ENCODE results near the gene RHBDD2. TPM values are rescaled to one million over a fixed set of nuclear protein-coding genes. Genes with fewer than 3 reads are reported as not detected.
"Not testable (repeated sequence)": the region's sequence is repeated elsewhere in the genome, so short reads cannot be mapped to it uniquely, and the experiment has no call there.

RHBDD2 gene
- total RNA-seq, 1 donor from 2014 or later: 34.1 TPM

- no peak overlapping the region for H3K4me3 ChIP-seq
- no peak overlapping the region for H3K27ac ChIP-seq
- DNase-seq (ENCODE audit: extremely low spot score in 2 of 2): no peak
- H3K4me1 ChIP-seq: peaks cover 28% of the 10 kb centered on the region
- no peaks in the 10 kb centered on the region for H3K27me3 ChIP-seq
- H3K9me3 ChIP-seq: no peaks in the 10 kb centered on the region
- TF ChIP-seq POLR2A (IDR thresholded peaks at IDR 0.05) (no peak), CTCF (IDR thresholded peaks at IDR 0.05) (no peak), POLR2AphosphoS5 (IDR thresholded peaks at IDR 0.05; ENCODE audit: insufficient read depth in 1 of 2, low read depth in 1 of 2) (no peak)
- H3K36me3 ChIP-seq: peaks cover 0 to 25% of the 10 kb centered on the region in 2 donors
- intact Hi-C loops (cut with DNase I): no loop called here
Measured at GRCh38 chr7:75889826-75890225, 11.0 kb downstream of the RHBDD2 start.

- H3K4me1 ChIP-seq: peaks cover 28% of the 10 kb centered on the region
- DNase-seq (ENCODE audit: extremely low spot score in 2 of 2); H3K27ac ChIP-seq; H3K9me3 ChIP-seq; intact Hi-C loops (cut with DNase I); H3K4me3 ChIP-seq; H3K27me3 ChIP-seq: not testable (repeated sequence)
- peaks cover 0 to 11% of the 10 kb centered on the region in 2 donors for H3K36me3 ChIP-seq
Measured at GRCh38 chr7:75891237-75891636, 12.4 kb downstream of the RHBDD2 start.

GRCh38 chr7:75891815-75892411 lies 13.1 kb downstream of the RHBDD2 start:
- H3K27ac ChIP-seq: peak overlapping the region; percentile 25
- intact Hi-C loops (cut with DNase I): no loop called here

GRCh38 chr7:75892634-75893272 lies 13.9 kb downstream of the RHBDD2 start:
- peak in 1 of 2 donors; percentile 44 for TF ChIP-seq POLR2AphosphoS5 (IDR thresholded peaks at IDR 0.05; ENCODE audit: insufficient read depth in 1 of 2, low read depth in 1 of 2)
- no peak for TF ChIP-seq POLR2A (IDR thresholded peaks at IDR 0.05)
- DNase-seq (ENCODE audit: extremely low spot score in 2 of 2): no peak
- H3K4me3 ChIP-seq: no peak overlapping the region
- no peaks in the 10 kb centered on the region for H3K9me3 ChIP-seq
- H3K27me3 ChIP-seq: no peaks in the 10 kb centered on the region
- peaks cover 28% of the 10 kb centered on the region for H3K4me1 ChIP-seq
- H3K36me3 ChIP-seq: peaks cover 0 to 7% of the 10 kb centered on the region in 2 donors
- peak overlapping the region; percentile 25 for H3K27ac ChIP-seq
- intact Hi-C loops (cut with DNase I): no loop called here

More at GRCh38 chr7:75891815-75892411, 13.1 kb downstream of the RHBDD2 start:
- Histone ChIP-seq H3K4me3 (no peak overlapping the region), H3K4me1 (peaks cover 28% of the 10 kb centered on the region), H3K27me3 (no peaks in the 10 kb centered on the region), H3K36me3 (peaks cover 0 to 10% of the 10 kb centered on the region in 2 donors), H3K9me3 (no peaks in the 10 kb centered on the region)
- TF ChIP-seq POLR2AphosphoS5 (IDR thresholded peaks at IDR 0.05; ENCODE audit: insufficient read depth in 1 of 2, low read depth in 1 of 2) (no peak), CTCF (IDR thresholded peaks at IDR 0.05) (no peak), POLR2A (IDR thresholded peaks at IDR 0.05) (no peak)
- no peak for DNase-seq (ENCODE audit: extremely low spot score in 2 of 2)

- intact Hi-C loops (cut with DNase I): no loop called here
- TF ChIP-seq POLR2A (IDR thresholded peaks at IDR 0.05) (no peak), CTCF (IDR thresholded peaks at IDR 0.05) (no peak), POLR2AphosphoS5 (IDR thresholded peaks at IDR 0.05; ENCODE audit: insufficient read depth in 1 of 2, low read depth in 1 of 2) (no peak)
- peaks cover 13% of the 10 kb centered on the region for H3K4me1 ChIP-seq
- DNase-seq (ENCODE audit: extremely low spot score in 2 of 2): no peak
- H3K27ac ChIP-seq: no peak overlapping the region
- no peaks in the 10 kb centered on the region for H3K27me3 ChIP-seq
- no peaks in the 10 kb centered on the region for H3K9me3 ChIP-seq
- no peak overlapping the region for H3K4me3 ChIP-seq
- no peaks in the 10 kb centered on the region for H3K36me3 ChIP-seq
Measured at GRCh38 chr7:75896803-75897327, 18.0 kb downstream of the RHBDD2 start.

All from vagina (tissue), 2 donors.